Glutamatergic neuron (in vitro differentiated cells): ENCODE results near the gene ZNF526. TPM values are rescaled to one million over a fixed set of nuclear protein-coding genes. Genes with fewer than 3 reads are reported as not detected.

Experiments
- DNase-seq: peaks from one replicate; pipeline ENCODE4 v3.0.0; 2022
- H3K27ac Mint-ChIP-seq: one replicate; pipeline ENCODE4 v1.8.0; 2020; ENCODE audit warnings: mild to moderate bottlenecking, mixed read lengths, inconsistent platforms; ENCODE audit not compliant: unreplicated experiment
- H3K27me3 Mint-ChIP-seq: one replicate; pipeline ENCODE4 v1.8.0; 2020; ENCODE audit warnings: mild to moderate bottlenecking, moderate library complexity, mixed read lengths, inconsistent platforms; ENCODE audit not compliant: unreplicated experiment
- H3K36me3 Mint-ChIP-seq: one replicate; pipeline ENCODE4 v1.8.0; 2020; ENCODE audit warnings: mild to moderate bottlenecking, mixed read lengths, inconsistent platforms; ENCODE audit not compliant: unreplicated experiment
- H3K4me1 Mint-ChIP-seq: one replicate; pipeline ENCODE4 v1.8.0; 2020; ENCODE audit warnings: mild to moderate bottlenecking, low read depth, mixed read lengths, inconsistent platforms; ENCODE audit not compliant: unreplicated experiment
- H3K4me3 Mint-ChIP-seq: one replicate; pipeline ENCODE4 v1.8.0; 2020; ENCODE audit warnings: mild to moderate bottlenecking, mixed read lengths, inconsistent platforms; ENCODE audit not compliant: unreplicated experiment
- H3K9me3 Mint-ChIP-seq: one replicate; pipeline ENCODE4 v1.8.0; 2020; ENCODE audit warnings: mild to moderate bottlenecking, moderate library complexity, mixed read lengths, inconsistent platforms; ENCODE audit not compliant: unreplicated experiment
- CTCF ChIP-seq: fragments of 200-600 bp; sonication (generic); IDR thresholded peaks from one replicate; pipeline ENCODE4 v1.5.0; 2021; ENCODE audit not compliant: partially characterized antibody, unreplicated experiment
- total RNA-seq: library from RNA; stranded (reverse); fragmentation: NEBNext Ultra II Directional; extraction: Animal tissue kit (Norgen Biotek cat#: 25700); gene quantifications from one replicate; pipeline ENCODE4 v1.2.1, GENCODE V29; 2021; ENCODE audit not compliant: unreplicated experiment

The ZNF526 gene
- total RNA-seq, 1 donor from 2014 or later = 12.0 TPM

DNA sequence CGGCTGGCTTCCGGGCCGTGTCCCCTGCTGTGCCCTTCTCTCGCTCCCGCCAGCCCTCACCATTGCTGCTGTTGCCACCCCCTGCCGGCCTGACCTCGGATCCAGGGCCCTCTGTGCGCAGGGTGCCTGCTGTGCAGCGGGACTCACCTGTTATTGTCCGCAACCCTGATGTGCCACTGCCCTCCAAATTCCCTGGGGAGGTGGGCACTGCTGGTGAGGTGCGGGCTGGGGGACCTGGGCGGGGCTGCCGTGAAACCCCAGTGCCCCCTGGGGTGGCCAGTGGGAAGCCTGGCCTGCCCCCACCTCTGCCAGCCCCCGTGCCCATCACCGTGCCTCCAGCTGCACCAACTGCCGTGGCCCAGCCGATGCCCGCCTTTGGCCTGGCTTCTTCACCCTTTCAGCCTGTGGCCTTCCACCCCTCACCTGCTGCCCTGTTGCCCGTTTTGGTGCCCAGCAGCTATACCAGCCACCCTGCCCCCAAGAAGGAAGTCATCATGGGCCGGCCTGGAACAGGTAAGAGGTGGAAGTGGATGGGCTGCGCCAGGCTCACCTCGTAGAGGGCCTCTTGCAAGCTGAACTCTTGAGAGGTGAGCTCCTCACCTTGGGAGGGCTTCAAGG, 54.1 kb downstream of the ZNF526 start:
- Mint-ChIP-seq H3K27me3 (peaks cover 9% of the 10 kb centered on the region), H3K4me1 (peaks cover 27% of the 10 kb centered on the region), H3K4me3 (no peak overlapping the region), H3K27ac (no peak overlapping the region), H3K9me3 (peaks cover 9% of the 10 kb centered on the region), H3K36me3 (no peaks in the 10 kb centered on the region)
- TF ChIP-seq CTCF = no peak
- no peak for DNase-seq

- Mint-ChIP-seq H3K27me3 (peaks cover 15% of the 10 kb centered on the region), H3K4me3 (no peak overlapping the region)
These were observed 55.0 kb downstream of the ZNF526 start for GRCh38 chr19:42275103-42275502.

GRCh38 chr19:42275517-42275916, 55.4 kb downstream of the ZNF526 start:
- TF ChIP-seq CTCF = no peak
- H3K27ac Mint-ChIP-seq = no peak overlapping the region
- peaks cover 26% of the 10 kb centered on the region for H3K4me1 Mint-ChIP-seq
- DNase-seq = no peak
- no peaks in the 10 kb centered on the region for H3K36me3 Mint-ChIP-seq
- peaks cover 15% of the 10 kb centered on the region for H3K27me3 Mint-ChIP-seq
- peaks cover 12% of the 10 kb centered on the region for H3K9me3 Mint-ChIP-seq
- H3K4me3 Mint-ChIP-seq = no peak overlapping the region

More at GRCh38 chr19:42275103-42275502, 55.0 kb downstream of the ZNF526 start:
- DNase-seq = no peak
- no peak for TF ChIP-seq CTCF
- no peak overlapping the region for H3K27ac Mint-ChIP-seq
- peaks cover 12% of the 10 kb centered on the region for H3K9me3 Mint-ChIP-seq
- peaks cover 28% of the 10 kb centered on the region for H3K4me1 Mint-ChIP-seq
- no peaks in the 10 kb centered on the region for H3K36me3 Mint-ChIP-seq

GRCh38 chr19:42276284-42276683, 56.2 kb downstream of the ZNF526 start:
- no peak for DNase-seq
- Mint-ChIP-seq H3K4me1 (peaks cover 23% of the 10 kb centered on the region), H3K36me3 (no peaks in the 10 kb centered on the region), H3K27ac (peak overlapping the region; percentile 59), H3K4me3 (peak overlapping the region; percentile 50), H3K27me3 (peaks cover 12% of the 10 kb centered on the region), H3K9me3 (peaks cover 12% of the 10 kb centered on the region)
- TF ChIP-seq CTCF = no peak

DNA sequence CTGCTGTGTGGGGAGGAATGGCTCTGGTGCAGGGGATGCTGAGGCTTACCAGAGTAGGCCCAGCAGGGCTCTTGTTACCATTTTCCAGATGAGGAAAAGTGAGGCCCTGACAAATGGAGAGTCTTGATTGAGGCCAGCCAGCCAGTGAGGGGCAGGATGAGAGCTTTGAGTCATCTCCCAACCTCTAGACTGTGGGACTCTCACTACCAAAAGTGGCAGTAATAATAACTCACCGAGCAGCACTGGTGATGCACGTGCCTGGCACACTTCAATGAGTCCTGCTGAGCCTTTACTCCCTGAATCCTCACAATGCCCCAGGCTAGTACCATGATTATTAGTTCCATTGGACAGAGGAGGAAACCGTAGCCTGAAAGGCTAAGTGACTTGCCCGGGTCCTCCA, 56.7 kb downstream of the ZNF526 start:
- TF ChIP-seq CTCF = no peak
- Mint-ChIP-seq H3K4me3 (no peak overlapping the region), H3K36me3 (no peaks in the 10 kb centered on the region), H3K27ac (no peak overlapping the region), H3K4me1 (peaks cover 23% of the 10 kb centered on the region), H3K27me3 (peaks cover 15% of the 10 kb centered on the region), H3K9me3 (peaks cover 12% of the 10 kb centered on the region)
- DNase-seq = no peak
